Globus pallidus (tissue), 1 donor: ENCODE measurements around the gene C17orf50.

Experiments used
- DNase-seq: peaks from one replicate; pipeline ENCODE4 v3.0.0-alpha.2; 2015; ENCODE audit warnings: low spot score

C17orf50 gene

GRCh38 chr17:35752945-35753764 is 7.5 kb upstream of the C17orf50 start, which contains the start of gene GAS2L2:
Gene GAS2L2 (minus strand): TSS chr17:35753239. CDS start chr17:35752850, 389 bp downstream.
- no peak for DNase-seq

GRCh38 chr17:35757243-35757642 is 3.4 kb upstream of the C17orf50 start:
- DNase-seq, result no peak

- no peak for DNase-seq
These were observed 914 bp downstream of the C17orf50 start for GRCh38 chr17:35761601-35762000.

GRCh38 chr17:35763767-35764122 is 3.1 kb downstream of the C17orf50 start:
- DNase-seq, result no peak

GRCh38 chr17:35764123-35764991 is 3.7 kb downstream of the C17orf50 start:
- peak; percentile 73 for DNase-seq

- no peak for DNase-seq
These were observed 4.5 kb downstream of the C17orf50 start for GRCh38 chr17:35765086-35765710.

- no peak for DNase-seq
These were observed 5.2 kb downstream of the C17orf50 start for GRCh38 chr17:35765756-35766488.

- DNase-seq, result no peak
These were observed 5.8 kb downstream of the C17orf50 start for GRCh38 chr17:35766489-35766877.

GRCh38 chr17:35766903-35767510 is 6.3 kb downstream of the C17orf50 start:
- DNase-seq, result peak; percentile 11

- no peak for DNase-seq
These were observed 8.1 kb downstream of the C17orf50 start for GRCh38 chr17:35768797-35769196.

GRCh38 chr17:35769895-35770486 is 9.3 kb downstream of the C17orf50 start:
- DNase-seq, result no peak

- DNase-seq, result no peak
These were observed 12.4 kb downstream of the C17orf50 start for GRCh38 chr17:35773129-35773528.

GRCh38 chr17:35773679-35774425 is 13.2 kb downstream of the C17orf50 start:
- DNase-seq, result no peak

GRCh38 chr17:35774499-35774898 is 13.8 kb downstream of the C17orf50 start:
- DNase-seq, result peak; percentile 48

- DNase-seq, result no peak
These were observed 14.4 kb downstream of the C17orf50 start for GRCh38 chr17:35775039-35775438.

- DNase-seq, result no peak
These were observed 14.9 kb downstream of the C17orf50 start for GRCh38 chr17:35775583-35775982.

GRCh38 chr17:35778641-35779196 is 18.0 kb downstream of the C17orf50 start:
- no peak for DNase-seq

- DNase-seq, result no peak
These were observed 20.3 kb downstream of the C17orf50 start for GRCh38 chr17:35780950-35781349.

- DNase-seq, result no peak
These were observed 24.2 kb downstream of the C17orf50 start for GRCh38 chr17:35784895-35785294.

GRCh38 chr17:35786941-35787432 is 26.3 kb downstream of the C17orf50 start:
- DNase-seq, result no peak
